H1 (cell line): ENCODE measurements around the gene FPGS. TPM values are rescaled to one million over a fixed set of nuclear protein-coding genes. Genes with fewer than 3 reads are reported as not detected.

ENCODE experiments used
- GTF2F1 ChIP-seq: IDR thresholded peaks from 2 replicates; pipeline ENCODE4 v1.6.1; 2012; ENCODE audit warnings: low read depth, low read length, improper control_type of control experiment, borderline replicate concordance
- SIRT6 ChIP-seq: IDR thresholded peaks from one replicate; pipeline ENCODE4 v1.7.1; 2012; ENCODE audit warnings: low read length, inconsistent platforms
- SP1 ChIP-seq: IDR thresholded peaks from 2 replicates; pipeline ENCODE4 v1.6.1; 2011; ENCODE audit warnings: low read depth, low read length
- polyA plus RNA-seq, 7 experiments: library from polyadenylated mRNA; depleted of rRNA in 3 of 7; stranded (reverse) in 5 of 7; unstranded in 2 of 7; fragments of >200 nt in 5 of 7; fragments of 200-250 nt in 2 of 7; gene quantifications; 1 replicate in 5 of 7; 2 replicates in 1 of 7; 4 replicates in 1 of 7; pipeline versions ENCODE4 v1.2.1 to v1.2.3, GENCODE V29; 2011 to 2013; ENCODE audit warnings: missing spikeins in 2 of 7, mixed read lengths in 2 of 7
- total RNA-seq: library from RNA; stranded (reverse); fragmentation: NEBNext Ultra II Directional; extraction: Animal tissue kit (Norgen Biotek cat#: 25700); gene quantifications from 2 replicates; pipeline ENCODE4 v1.2.1, GENCODE V29; 2021

The FPGS gene
- total and polyA plus RNA-seq, 2 of the 8 experiments (the other 6 are each of a cell fraction or from before 2014, with no cell fraction given) = 62.4 to 83.0 TPM

- TF ChIP-seq GTF2F1 (no peak), SP1 (no peak), SIRT6 (no peak)
Observed at GRCh38 chr9:127758843-127759242, 43.8 kb upstream of the FPGS start (continued).
